22Rv1 (cell line): ENCODE data around the gene CTXND1.

Experiments
- H3K27ac ChIP-seq: fragments of 450-650 bp; 2 replicates; pipeline ENCODE4 v1.5.1; 2017
- CTCF ChIP-seq: fragments of 450-650 bp; IDR thresholded peaks from 2 replicates; pipeline ENCODE4 v1.5.1; 2017; ENCODE audit warnings: mild to moderate bottlenecking
- ZFX ChIP-seq: fragments of 450-650 bp; IDR thresholded peaks from 2 replicates; pipeline ENCODE4 v1.6.1; 2017; ENCODE audit warnings: antibody characterized with exemption, borderline replicate concordance

CTXND1 gene

GRCh38 chr15:80202016-80202315 is 50.0 kb downstream of the CTXND1 start:
- H3K27ac ChIP-seq = no peak overlapping the region
- TF ChIP-seq ZFX = no peak
- no peak for TF ChIP-seq CTCF

- TF ChIP-seq ZFX (no peak), CTCF (no peak)
- no peak overlapping the region for H3K27ac ChIP-seq
Observed at GRCh38 chr15:80201256-80202015, 50.6 kb downstream of the CTXND1 start.

GRCh38 chr15:80199869-80200268 is 52.1 kb downstream of the CTXND1 start:
- no peak for TF ChIP-seq ZFX
- TF ChIP-seq CTCF = no peak
- no peak overlapping the region for H3K27ac ChIP-seq

- no peak overlapping the region for H3K27ac ChIP-seq
- TF ChIP-seq CTCF (no peak), ZFX (no peak)
Observed at GRCh38 chr15:80199366-80199765, 52.6 kb downstream of the CTXND1 start.

GRCh38 chr15:80194914-80195313 is 57.1 kb downstream of the CTXND1 start:
- no peak for TF ChIP-seq ZFX
- TF ChIP-seq CTCF = no peak
- no peak overlapping the region for H3K27ac ChIP-seq

- no peak overlapping the region for H3K27ac ChIP-seq
- TF ChIP-seq ZFX = no peak
- TF ChIP-seq CTCF = no peak
Observed at GRCh38 chr15:80194186-80194585, 57.8 kb downstream of the CTXND1 start.

- TF ChIP-seq CTCF (no peak), ZFX (no peak)
- no peak overlapping the region for H3K27ac ChIP-seq
Observed at GRCh38 chr15:80191897-80192595, 60.0 kb downstream of the CTXND1 start.
